Measurements from ENCODE around the gene ARAP2.

ARAP2 gene

GRCh38 chr4:36208893-36209473 is 35.3 kb downstream of the ARAP2 start:
- no peak overlapping the region for H3K4me3 ChIP-seq (ENCODE audit: low read depth, low read length)
- TF ChIP-seq, protein P1, sequence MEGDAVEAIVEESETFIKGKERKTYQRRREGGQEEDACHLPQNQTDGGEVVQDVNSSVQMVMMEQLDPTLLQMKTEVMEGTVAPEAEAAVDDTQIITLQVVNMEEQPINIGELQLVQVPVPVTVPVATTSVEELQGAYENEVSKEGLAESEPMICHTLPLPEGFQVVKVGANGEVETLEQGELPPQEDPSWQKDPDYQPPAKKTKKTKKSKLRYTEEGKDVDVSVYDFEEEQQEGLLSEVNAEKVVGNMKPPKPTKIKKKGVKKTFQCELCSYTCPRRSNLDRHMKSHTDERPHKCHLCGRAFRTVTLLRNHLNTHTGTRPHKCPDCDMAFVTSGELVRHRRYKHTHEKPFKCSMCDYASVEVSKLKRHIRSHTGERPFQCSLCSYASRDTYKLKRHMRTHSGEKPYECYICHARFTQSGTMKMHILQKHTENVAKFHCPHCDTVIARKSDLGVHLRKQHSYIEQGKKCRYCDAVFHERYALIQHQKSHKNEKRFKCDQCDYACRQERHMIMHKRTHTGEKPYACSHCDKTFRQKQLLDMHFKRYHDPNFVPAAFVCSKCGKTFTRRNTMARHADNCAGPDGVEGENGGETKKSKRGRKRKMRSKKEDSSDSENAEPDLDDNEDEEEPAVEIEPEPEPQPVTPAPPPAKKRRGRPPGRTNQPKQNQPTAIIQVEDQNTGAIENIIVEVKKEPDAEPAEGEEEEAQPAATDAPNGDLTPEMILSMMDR (IDR thresholded peaks at IDR 0.05; ENCODE audit: borderline replicate concordance, insufficient read depth, low read depth, low read length): no peak

- TF ChIP-seq, protein P1 (IDR thresholded peaks at IDR 0.05; ENCODE audit: borderline replicate concordance, insufficient read depth, low read depth, low read length): no peak
- no peak overlapping the region for H3K4me3 ChIP-seq (ENCODE audit: low read depth, low read length)
These were observed 36.3 kb downstream of the ARAP2 start for GRCh38 chr4:36207831-36208520.

DNA sequence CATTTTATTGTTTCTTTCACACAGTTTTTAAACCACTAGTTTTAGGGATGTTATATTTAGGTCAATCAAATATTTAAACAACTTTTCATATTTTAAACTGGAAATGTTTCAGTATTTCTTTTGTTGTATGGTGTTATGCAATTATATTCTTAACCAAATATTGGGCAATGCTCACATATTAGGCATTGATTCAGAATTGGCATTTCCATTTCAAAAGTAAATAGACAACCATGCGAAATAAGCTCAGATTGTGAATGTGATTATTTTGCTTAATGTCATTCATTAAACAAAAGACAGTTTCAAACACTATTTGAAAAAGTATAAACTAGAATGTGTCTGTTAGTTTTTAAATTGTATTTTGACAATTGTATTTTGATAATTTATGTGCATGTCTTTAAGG is 36.9 kb downstream of the ARAP2 start:
- TF ChIP-seq, protein P1 (IDR thresholded peaks at IDR 0.05; ENCODE audit: borderline replicate concordance, insufficient read depth, low read depth, low read length): no peak
- H3K4me3 ChIP-seq (ENCODE audit: low read depth, low read length): no peak overlapping the region

DNA sequence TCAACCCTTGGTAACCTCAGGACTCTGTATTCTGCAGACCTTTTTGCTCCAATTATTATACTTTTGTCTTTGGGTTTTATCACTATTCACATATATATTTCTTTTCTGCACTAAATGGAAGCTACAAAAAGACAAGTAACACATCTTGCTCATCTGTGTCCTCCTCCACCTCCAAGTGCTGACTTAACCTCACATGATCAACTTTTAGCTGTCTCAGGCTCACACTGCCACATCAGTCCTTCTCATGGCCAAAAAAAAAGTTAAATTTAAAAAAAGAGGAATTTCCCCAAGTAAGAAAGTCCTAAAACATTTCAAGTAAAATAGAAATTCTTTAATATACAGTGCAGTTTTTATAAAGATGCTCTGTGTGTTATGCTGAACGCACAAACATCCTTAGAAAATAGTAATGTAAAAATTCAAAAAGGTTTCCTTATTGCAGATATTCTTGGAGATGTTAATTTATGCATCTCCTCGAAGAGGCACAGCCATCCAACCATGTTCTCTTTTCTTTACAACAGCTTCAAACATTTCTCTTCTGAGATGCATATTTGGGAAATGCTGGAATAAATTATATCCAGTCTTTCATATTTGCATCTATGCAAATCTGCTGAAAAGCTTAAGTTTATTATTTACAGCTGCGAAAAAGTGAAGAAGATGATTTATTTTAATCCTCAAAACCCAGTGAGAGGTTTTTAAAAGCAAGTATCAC is 37.6 kb downstream of the ARAP2 start:
- H3K4me3 ChIP-seq (ENCODE audit: low read depth, low read length): no peak overlapping the region
- TF ChIP-seq, protein P1 (IDR thresholded peaks at IDR 0.05; ENCODE audit: borderline replicate concordance, insufficient read depth, low read depth, low read length): no peak

- TF ChIP-seq, protein P1 (IDR thresholded peaks at IDR 0.05; ENCODE audit: borderline replicate concordance, insufficient read depth, low read depth, low read length): no peak
These were observed 38.3 kb downstream of the ARAP2 start for GRCh38 chr4:36206012-36206411.

GRCh38 chr4:36198861-36199260 is 45.5 kb downstream of the ARAP2 start:
- no peak overlapping the region for H3K4me3 ChIP-seq (ENCODE audit: low read depth, low read length)

More at GRCh38 chr4:36206012-36206411, 38.3 kb downstream of the ARAP2 start:
- no peak overlapping the region for H3K4me3 ChIP-seq (ENCODE audit: low read depth, low read length)

More at GRCh38 chr4:36198861-36199260, 45.5 kb downstream of the ARAP2 start:
- TF ChIP-seq, protein P1 (IDR thresholded peaks at IDR 0.05; ENCODE audit: borderline replicate concordance, insufficient read depth, low read depth, low read length): no peak
